Measurements from ENCODE around the gene THSD4.

The THSD4 gene

DNA sequence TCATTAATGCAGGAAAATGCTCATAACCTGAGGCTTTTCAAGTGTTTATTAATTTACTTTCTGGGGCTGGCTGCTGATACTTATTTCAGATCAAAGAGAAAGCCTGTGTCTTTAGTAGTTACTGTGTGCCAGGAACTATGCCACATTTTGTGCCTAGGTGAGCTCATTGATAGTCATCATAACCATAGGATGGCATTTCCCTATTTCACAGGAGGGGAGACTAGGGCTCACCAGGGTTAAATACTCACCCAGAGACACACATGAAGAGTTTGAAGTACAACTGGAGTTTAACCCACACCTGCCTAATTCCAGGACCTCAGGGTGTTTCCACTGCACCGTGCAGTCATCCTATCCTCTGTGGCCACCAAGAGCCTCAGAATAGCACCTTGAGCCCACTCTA is 430.7 kb downstream of the THSD4 start:
- no peak for DNase-seq (ENCODE audit: low read depth)

DNA sequence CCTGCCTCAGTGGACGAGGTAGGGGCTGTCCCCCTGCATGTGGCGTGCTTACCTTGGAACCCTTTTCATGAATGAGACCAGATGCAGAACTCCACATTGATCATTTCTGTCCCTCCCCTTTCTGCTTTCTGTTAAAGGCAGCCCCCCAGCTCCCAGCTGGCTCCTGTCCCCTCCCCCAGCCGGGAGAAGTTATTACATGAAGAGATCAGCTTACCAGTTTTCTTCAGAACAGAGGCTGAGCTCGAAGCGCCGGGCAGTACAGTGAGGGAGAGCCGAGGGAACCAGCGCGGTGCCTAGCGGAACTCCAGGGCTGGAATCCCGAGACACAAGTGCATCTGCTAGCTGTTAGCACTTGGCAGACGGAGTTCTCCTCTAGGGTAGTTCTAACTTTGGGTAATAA is 431.7 kb downstream of the THSD4 start:
- DNase-seq (ENCODE audit: low read depth) = no peak

DNA sequence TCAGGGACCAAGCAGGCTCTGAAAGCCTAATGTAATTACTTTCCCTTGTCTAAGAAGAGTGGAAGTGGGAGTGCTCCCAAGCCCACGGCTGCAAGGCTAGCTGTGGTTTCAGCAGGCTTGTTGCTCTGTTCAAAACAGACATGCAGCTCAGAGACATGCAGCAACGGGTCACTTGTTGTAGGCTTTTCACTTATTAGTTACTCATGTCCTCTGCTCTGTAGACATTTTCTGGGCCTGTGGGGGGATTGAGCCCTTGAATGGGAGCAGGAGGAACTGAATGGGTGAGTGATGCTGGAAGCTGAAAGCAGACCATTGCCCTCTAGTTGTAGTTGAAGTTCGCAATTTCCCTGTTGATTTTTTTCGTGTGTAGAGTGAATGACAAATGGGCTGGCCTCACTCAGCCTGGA is 433.1 kb downstream of the THSD4 start:
- no peak for DNase-seq (ENCODE audit: low read depth)

DNA sequence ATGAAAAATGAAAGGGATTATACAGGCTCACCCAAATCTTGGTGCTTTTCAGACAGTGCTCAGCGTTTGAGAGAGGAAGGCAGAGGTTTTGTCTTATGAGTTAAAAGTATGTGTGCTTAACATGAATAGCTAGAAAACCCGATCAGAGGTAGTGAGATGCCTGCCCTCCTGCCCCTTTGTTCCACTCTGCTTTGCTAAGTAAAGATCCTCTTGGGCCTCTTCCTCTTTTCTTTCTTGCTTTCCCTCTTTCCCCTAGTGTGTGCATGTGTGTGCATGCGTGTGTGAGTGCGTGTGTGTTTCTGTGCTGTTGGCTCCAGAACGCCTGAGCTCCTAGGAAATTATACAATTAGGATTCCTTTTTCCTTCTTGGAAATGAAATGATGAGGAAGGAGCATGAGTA is 433.8 kb downstream of the THSD4 start:
- DNase-seq (ENCODE audit: low read depth) = no peak

DNA sequence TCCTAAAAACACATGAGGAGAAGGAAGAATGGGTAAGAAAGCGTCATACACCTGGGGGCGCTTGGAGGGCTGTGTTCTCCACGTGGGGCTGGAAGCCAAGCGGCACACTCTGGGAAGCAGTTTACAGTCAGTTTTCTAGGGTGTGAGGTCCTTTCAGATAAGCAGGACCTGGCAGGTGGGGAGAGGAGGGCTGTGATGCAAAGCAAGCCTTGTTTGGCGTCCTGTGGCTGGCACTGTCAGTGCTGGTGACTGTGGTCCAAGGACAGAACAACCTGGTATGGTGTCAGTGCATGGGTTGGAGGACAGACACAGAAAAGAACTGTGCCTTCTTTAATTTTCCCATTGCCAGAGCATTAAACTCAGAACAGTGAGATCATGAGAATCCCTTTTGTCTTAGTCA is 434.4 kb downstream of the THSD4 start:
- DNase-seq (ENCODE audit: low read depth) = no peak

DNA sequence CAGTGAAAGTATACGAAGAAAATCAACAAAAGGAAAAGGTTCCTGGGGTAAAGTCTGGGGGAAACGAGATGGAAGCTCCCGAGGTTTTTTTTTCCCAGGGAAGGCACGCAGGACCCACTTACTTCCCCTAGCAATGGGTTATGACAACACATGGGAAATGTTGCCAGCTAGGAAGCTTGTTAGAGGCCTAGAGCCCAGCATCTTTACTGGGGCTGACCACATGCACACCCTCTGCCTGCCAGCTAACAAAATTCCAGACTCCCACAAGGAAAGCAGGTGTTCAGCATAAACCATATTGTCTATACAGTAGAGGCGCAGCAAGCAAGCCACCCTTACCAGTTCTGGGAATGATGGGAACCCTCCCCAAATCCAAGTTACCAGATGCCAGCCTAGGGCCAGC is 436.3 kb downstream of the THSD4 start:
- DNase-seq (ENCODE audit: low read depth) = no peak

DNA sequence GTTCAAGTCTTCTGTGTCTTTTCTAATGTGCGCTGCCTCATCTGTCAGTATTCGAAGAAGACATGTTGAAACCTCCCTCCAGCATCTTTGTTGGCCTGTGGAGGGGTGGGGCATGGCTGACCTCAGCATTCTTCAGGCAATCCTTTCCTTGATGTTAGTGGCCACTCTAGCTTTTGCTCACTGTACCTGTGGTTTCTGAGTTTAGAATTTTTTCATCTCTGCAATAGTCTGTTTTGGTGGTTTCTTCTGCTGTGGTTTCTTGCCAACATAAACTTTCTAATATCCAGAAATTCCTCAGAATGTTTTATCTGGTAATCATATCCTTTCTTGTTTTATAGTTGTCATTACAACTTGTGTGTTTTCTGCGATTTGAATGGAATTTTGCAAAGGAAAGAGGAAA is 443.8 kb downstream of the THSD4 start:
- DNase-seq (ENCODE audit: low read depth) = no peak

DNA sequence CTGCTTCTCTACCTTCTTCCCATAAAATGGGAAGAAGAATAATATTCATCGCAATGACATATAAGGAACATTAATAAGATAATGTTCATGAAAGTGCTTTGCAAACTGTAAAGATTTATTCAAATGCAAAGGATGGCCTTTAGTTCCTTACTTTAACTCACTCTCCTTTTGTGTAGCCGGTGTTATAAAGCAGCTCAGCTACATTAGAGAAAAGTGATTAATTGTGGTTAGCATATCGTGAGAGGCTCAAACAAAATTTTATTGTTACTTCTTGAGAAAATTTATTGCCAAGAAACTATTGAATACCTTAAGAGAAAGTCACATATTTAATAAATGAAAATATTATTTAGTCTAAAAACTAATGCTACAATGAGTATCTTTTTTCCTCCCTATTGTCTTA is 444.3 kb downstream of the THSD4 start:
- no peak for DNase-seq (ENCODE audit: low read depth)

DNA sequence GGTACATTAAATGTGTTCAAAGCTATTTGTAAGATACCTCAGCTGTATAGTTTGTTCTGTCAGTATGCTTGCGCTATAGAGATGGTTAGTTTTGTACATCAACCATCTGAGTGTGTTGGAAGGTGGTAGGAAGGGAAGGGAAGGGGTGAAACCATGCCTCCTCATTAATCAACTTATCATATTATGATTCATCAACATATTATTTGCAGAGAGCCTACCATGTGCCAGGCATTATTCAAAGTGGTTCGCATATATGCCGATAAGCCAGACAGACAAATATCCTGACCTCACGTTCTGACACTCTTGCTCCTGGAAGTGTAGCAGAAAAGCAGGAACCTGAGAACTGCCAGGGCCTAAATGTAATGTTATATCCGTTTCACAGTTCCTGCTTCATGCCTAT is 447.0 kb downstream of the THSD4 start:
- no peak for DNase-seq (ENCODE audit: low read depth)

DNA sequence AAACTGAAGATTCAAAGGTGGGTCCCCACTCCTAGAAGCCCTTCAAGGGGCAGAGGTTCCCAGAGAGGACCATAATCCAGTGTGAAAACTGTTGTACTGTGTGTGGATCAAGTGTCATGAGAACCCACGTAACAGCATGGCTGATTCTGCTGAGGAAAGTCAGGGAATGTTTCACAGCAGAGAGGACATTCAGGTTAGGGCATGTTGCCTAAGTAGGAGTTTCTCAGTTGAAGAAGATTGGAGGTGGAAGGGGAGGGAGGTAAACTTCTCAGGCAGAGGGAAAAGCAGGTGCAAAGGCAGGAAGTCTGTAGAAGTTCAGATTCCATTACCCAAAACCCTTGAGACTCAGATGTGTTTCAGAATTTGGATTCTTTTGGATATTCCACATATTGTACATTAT is 448.9 kb downstream of the THSD4 start:
- DNase-seq (ENCODE audit: low read depth) = no peak

DNA sequence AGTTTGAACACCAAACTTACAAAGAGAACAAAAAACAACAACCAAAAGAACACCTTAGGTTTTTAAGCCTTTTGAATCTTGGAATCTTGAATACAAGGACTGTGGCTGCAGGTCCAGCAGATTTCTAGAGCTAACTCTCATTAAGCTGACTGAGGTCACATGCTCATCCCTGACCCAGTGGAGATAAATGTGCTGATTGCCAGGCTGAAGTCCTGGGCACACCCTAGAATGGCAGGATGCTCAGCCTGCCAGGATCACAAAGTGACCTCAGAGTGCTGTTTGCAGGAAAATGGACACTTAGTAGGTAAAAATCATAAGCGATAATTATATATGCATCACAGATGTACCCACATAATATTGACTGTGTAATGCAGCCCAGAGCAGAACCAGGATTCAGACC is 449.7 kb downstream of the THSD4 start:
- no peak for DNase-seq (ENCODE audit: low read depth)

DNA sequence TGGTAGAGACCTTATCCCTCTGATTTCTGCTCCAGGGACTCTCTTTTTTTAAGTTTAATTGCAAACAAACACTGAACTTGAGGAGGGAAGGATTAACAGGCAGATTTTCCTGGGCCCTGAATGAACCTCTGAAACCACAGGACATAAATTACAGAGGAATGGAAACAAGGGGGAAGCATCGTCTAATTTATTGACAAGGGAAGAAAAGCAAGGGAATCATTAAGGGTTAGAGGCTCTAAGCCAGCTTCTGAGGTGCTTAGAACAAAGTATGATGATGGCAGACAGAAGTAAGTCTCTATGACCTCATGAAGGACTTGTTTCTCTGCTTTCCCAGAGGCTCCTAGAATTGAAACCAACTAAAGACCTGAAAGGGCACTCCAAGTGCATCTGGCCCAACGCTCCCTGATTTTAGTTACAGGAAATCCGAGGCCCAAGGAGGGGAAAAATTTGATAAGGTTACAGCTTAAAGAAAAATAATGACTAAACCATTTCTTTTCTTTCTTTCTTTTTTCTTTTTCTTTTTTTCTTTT is 450.4 kb downstream of the THSD4 start:
- DNase-seq (ENCODE audit: low read depth) = no peak

DNA sequence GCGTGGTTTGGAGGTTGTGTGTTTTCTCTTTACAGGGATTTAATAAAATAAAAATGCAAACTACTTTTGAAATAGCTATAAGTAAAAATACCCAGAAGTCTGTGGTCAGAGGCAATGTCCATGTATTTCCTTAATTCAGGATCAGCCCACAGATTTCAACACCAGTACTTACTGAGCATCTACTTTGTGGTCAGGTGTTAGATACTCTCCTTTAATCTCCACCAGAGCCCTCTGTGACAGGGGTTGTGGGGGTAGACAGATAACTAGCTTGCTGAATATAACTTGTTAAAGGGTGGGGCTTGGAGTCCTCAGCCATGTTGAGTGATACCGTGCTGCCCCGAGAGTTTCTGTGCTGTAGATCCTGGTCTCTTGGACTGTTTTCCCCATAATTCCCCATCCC is 451.0 kb downstream of the THSD4 start:
- DNase-seq (ENCODE audit: low read depth) = no peak

DNA sequence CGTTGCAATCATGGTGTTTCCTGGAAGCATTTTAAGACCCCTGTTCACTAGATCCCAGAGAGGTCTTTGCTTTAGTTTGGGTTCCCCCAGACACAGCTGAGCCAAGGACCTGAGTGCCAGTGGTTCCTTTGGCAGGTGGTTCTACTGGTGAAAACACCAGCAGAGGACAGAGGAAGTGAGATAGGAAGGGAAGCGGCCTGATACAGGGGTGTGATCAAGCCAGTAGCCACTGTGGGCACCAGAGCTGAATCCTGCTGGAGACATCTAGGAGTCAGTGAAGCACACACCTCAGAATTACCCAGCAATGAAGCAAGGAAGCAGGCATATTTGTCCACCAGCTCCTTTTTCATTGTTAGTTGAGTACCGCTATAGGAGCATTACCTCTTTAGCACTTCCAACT is 451.9 kb downstream of the THSD4 start:
- no peak for DNase-seq (ENCODE audit: low read depth)

DNA sequence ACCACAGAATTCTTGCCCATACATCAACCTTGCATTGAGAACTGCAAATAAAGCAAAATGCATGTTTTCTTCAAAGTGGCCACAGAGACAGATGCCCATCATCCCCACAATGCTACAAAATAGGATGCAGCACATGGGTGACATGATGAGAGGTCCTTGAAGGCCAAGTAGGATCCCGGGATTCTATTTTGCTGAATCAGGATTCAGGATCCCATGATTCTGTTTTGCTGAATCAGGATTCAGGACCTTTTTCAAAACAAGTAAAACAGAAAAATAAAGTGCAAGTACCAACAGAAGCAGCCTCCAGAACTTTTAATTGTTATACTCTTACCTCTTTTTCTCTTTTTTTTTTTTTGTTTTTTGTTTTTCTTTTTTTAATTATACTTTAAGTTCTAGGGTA is 453.0 kb downstream of the THSD4 start:
- no peak for DNase-seq (ENCODE audit: low read depth)

DNA sequence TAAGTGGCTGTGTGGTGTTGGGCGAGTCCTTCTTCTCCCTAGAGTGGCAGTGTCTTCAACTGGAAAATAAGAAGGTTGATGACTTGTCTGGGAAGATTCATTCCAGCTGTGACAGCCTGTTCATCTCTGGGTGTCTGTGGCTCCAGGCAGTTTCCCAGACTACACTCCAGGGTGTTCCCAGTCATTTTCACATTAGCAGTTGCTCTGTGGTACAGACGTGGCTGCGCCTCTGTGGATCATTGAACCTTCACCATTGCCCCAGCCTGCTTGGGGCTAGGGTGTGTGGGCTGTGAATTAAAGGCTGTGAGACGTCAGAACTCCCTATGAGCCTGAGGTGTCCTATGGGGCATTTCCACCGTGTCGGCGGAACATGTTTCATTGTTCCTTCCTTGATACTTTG is 455.5 kb downstream of the THSD4 start:
- DNase-seq (ENCODE audit: low read depth) = no peak

DNA sequence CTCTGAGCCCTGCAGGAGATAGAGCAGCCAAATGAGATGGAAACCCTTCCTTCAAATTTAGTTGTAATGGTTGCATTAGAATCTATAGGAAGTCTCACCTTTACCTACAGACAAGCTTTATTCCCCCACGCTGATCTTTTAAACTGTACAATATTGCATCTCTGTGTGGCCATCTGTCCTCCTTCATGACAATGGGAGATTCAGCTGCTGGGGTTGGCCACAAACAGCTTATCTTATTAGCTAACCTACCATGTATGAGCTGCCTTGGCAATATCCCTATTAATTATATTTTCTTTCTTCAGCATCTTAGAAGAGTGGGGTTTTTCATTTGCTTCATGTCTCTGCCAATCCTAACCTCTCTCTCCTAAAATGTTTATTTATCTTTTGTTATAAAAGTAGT is 456.4 kb downstream of the THSD4 start:
- DNase-seq (ENCODE audit: low read depth) = no peak

DNA sequence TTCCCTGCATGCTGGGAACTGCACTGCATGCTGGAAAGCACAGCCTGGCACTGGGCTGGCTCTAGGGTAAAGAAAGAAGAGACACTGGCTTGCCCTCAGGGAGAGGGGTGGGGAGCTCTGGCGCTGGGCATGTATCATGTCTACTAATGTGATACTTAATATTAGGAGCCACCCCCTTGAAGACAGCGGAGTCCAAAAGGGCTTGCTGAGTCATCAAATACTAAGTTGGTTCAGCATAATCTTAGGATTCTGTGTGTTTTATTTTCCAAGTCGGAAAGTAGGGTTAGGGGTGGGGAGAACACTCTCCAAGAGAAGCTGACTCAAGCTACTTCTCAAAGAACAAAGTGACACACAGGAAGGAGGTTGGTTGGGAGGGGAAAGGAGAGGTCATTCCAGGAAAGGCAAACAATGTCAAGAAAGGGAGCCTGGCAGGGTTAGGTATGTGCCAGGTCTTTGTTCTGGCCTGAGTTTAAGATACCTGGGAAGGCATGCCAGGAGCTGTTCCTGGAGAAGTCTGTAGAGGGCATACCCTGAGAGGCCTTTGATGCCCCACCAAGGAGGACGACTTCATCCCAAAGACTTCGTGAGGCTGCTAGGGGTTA is 457.3 kb downstream of the THSD4 start:
- no peak for DNase-seq (ENCODE audit: low read depth)

DNA sequence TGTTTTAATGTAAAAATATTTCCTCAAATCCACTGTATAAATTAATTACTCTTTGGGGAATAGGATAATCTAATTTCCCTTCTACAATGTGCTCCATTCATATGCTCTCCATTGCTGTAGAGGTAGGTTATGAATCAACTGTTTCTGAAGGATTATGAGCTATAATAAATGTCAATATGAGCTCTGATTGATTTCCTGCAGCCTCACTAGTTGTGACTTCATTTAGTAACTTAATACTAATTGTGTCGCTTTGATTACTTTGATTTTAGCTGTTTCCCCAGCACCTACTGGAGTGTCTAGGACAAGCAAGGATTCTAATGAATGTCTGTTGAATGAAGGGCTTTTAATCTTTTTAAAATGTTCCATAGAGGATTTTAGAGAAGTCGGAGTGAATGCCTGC is 458.3 kb downstream of the THSD4 start:
- no peak for DNase-seq (ENCODE audit: low read depth)

DNA sequence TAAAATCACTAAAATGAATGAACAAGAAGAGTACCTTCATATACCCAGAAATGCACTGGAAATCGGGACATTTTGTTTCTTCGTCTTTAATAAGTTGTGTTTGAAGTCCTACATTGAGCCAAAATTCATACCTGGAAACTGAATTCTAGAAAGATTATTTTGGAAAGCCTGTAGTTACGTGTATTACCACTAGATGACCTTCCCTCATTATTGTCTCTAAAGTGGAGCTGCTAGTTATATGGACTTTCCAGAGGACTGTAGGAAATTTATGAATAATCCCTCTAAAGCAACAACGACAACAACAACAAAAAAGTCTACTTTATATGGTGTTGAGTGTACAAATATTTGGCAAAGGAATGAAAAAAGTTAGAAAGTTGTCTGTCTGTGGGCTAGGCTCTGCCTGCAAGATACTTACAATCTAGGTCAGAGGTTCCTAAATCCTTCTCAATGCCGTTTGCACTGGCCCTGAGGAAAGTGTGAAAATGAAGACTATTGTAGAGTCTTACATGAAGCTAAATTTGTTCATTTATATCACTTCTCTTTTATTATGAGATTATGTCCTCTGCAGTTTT is 460.3 kb downstream of the THSD4 start:
- DNase-seq (ENCODE audit: low read depth) = no peak

DNA sequence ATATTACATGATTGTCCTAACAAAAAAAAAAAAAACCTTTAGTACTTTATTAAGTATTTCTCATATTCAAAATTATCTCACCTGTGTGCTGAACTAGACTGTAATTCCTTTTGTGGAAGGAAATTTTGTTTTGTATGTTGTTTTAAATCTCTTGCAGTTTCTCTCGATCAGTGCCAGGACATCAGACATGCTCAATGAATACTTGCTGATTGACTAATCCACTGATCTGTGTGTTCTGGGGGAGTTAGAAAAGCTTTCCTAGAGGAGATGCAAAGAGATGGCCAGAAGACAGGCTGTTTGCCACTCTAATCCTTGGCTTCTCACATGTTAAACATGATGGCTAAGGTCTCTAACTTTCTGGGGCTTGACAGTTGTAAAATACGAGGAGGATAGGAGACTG is 461.8 kb downstream of the THSD4 start:
- no peak for DNase-seq (ENCODE audit: low read depth)

DNA sequence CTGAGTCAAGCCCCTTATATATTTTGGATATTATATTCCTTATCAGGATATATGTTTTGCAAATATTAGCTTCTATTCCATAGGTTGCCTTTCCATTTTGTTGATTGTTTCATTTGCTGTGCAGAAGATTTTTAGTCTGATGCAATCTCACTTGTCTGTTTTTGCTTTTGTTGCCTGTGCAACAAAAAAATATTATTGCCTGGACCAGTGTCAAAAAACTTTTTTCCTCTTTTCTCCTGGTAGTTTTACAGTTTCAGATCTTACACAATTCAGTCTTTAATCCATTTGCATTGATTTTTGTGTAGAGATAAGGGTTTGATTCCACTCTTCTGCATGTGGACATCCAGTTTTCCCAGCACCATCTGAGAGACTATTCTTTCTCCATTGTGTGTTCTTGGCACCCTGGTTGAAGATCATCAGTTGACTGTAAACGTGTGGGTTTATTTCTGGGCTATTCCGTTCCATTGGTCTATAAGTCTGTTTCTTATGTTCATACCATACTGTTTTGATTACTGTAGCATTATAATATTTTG is 466.2 kb downstream of the THSD4 start:
- DNase-seq (ENCODE audit: low read depth) = no peak

DNA sequence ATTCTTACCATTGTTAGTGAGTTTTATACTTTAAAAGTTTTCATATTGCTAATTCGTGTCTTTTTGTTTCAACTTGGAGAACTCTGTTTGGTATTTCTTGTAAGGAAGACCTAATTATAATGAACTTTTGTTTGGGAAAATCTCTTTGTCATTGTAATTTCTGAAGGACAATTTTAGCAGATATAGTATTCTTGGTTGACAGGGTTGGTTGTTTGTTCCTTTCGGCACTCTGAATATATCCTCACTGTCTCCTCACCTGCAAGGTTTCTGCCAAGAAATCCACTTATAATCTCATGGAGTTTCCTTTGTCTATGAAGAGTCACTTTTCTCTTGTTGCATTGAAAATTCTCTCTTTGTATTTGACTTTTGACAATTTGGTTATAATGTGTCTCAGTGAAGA is 469.9 kb downstream of the THSD4 start:
- no peak for DNase-seq (ENCODE audit: low read depth)

DNA sequence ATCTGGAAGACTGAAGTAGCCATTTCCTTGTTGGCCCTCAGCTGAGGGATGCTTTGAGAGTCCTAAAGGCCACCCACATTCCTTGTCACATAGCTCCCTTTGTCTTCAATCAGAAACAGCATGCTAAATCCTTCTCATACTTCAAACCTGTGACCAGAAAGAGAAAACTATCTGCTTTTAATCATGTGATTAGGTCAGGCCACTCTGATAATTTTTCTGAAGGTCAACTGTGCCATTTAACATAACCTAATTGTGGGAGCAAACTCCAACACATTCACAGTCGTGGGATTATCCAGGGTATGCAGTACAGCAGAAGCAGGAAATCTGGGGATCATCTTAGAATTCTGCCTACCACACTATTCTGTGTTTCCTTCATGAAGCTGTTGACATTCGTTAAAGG is 471.2 kb downstream of the THSD4 start:
- DNase-seq (ENCODE audit: low read depth) = no peak
